ENCODE results near the gene COA8. TPM values are rescaled to one million over a fixed set of nuclear protein-coding genes. Genes with fewer than 3 reads are reported as not detected.

The COA8 gene
- total RNA-seq, 1 experiment from 2014 or later: 62.3 TPM

- Histone ChIP-seq H3K27me3 (ENCODE audit: low read length) (no peaks in the 10 kb centered on the region), H3K9me3 (ENCODE audit: low read length) (no peaks in the 10 kb centered on the region), H4K20me1 (ENCODE audit: low read length) (peaks cover 8% of the 10 kb centered on the region; the same call in 1 of the 2 replicates), H3F3A (ENCODE audit: low read length, unreplicated experiment) (no peaks in the 10 kb centered on the region), H3K4me1 (ENCODE audit: insufficient read depth, low read length) (peaks cover 23% of the 10 kb centered on the region), H3K4me2 (ENCODE audit: low read length) (no peak overlapping the region), H2AFZ (ENCODE audit: low read length) (no peak overlapping the region), H3K9ac (ENCODE audit: low read length) (no peak overlapping the region), H3K79me2 (ENCODE audit: low read length) (peaks cover 23% of the 10 kb centered on the region), H3K36me3 (ENCODE audit: low read depth, low read length) (peaks cover 4% of the 10 kb centered on the region; the same call in 1 of the 2 replicates), H3K27ac (ENCODE audit: low read length) (no peak overlapping the region), H3K4me3 (ENCODE audit: low read length) (no peak overlapping the region), H3K9me2 (replicated peaks; ENCODE audit: low read length) (no peaks in the 10 kb centered on the region)
- TF ChIP-seq EZH2 (IDR thresholded peaks at IDR 0.05; ENCODE audit: low read length, unreplicated experiment): no peak
- TF ChIP-seq, protein P1, sequence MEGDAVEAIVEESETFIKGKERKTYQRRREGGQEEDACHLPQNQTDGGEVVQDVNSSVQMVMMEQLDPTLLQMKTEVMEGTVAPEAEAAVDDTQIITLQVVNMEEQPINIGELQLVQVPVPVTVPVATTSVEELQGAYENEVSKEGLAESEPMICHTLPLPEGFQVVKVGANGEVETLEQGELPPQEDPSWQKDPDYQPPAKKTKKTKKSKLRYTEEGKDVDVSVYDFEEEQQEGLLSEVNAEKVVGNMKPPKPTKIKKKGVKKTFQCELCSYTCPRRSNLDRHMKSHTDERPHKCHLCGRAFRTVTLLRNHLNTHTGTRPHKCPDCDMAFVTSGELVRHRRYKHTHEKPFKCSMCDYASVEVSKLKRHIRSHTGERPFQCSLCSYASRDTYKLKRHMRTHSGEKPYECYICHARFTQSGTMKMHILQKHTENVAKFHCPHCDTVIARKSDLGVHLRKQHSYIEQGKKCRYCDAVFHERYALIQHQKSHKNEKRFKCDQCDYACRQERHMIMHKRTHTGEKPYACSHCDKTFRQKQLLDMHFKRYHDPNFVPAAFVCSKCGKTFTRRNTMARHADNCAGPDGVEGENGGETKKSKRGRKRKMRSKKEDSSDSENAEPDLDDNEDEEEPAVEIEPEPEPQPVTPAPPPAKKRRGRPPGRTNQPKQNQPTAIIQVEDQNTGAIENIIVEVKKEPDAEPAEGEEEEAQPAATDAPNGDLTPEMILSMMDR (conservative IDR thresholded peaks at IDR 0.05; ENCODE audit: low read depth, low read length): no peak
- no peak for TF ChIP-seq EZH2phosphoT487 (IDR thresholded peaks at IDR 0.05; ENCODE audit: borderline replicate concordance, low read length)
- intact Hi-C loops (cut with micrococcal nuclease): no loop called here
- CTCF ChIA-PET: no interaction called here
- ATAC-seq (no peak), DNase-seq (no peak)
- POLR2A ChIA-PET (ENCODE audit: unreplicated experiment): no interaction called here
- TSS peak; percentile 6 for BruUV-seq (replicated peaks)
Measured at GRCh38 chr14:103535081-103535890, 27.5 kb upstream of the COA8 start.

DNA sequence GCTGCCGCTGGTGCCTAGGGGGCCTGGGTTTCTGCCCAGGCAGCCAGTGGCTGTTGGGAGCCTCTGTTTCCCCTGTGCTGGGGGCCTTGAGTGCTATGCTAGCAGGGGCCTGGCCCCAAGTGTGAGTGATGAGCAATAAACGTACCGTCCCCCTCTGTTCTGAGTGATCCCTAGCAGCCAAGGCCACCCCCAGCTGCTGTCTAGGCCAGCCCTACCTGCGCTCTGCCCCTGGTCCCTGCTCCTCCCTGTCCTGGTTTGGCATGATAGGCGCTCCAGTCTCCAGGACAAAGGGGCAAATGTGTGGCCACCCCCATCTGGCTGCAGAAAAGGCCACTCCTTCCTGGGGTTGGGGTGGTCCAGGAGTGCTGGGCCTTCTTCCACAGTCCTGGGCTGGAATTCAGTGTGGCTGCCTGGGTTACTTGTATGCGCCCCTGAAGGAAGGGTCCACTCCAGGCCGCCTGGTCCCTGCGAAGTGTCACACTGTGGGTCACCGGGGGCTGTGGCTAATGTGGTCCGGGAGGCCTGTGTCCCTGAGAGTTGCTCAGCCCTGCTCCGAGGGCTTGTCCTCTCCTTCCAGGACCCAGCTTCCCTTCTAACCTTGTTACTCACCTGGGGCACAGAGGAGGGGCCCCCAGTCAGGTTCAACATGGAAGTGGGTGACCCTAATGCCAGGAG is 26.7 kb upstream of the COA8 start:
- no peaks in the 10 kb centered on the region for H3K27me3 ChIP-seq (ENCODE audit: low read length)
- H3K4me1 ChIP-seq (ENCODE audit: insufficient read depth, low read length): peaks cover 24% of the 10 kb centered on the region
- H3K36me3 ChIP-seq (ENCODE audit: low read depth, low read length): no peaks in the 10 kb centered on the region; the same call in 1 of the 2 replicates
- CTCF ChIA-PET: no interaction called here
- H3K9me3 ChIP-seq (ENCODE audit: low read length): no peaks in the 10 kb centered on the region
- TF ChIP-seq EZH2 (IDR thresholded peaks at IDR 0.05; ENCODE audit: low read length, unreplicated experiment) (no peak), EZH2phosphoT487 (IDR thresholded peaks at IDR 0.05; ENCODE audit: borderline replicate concordance, low read length) (no peak)
- H2AFZ ChIP-seq (ENCODE audit: low read length): no peak overlapping the region
- H3K4me2 ChIP-seq (ENCODE audit: low read length): no peak overlapping the region
- peaks cover 15% of the 10 kb centered on the region for H3K79me2 ChIP-seq (ENCODE audit: low read length)
- no peaks in the 10 kb centered on the region for H3F3A ChIP-seq (ENCODE audit: low read length, unreplicated experiment)
- H4K20me1 ChIP-seq (ENCODE audit: low read length): peaks cover 7% of the 10 kb centered on the region; the same call in 1 of the 2 replicates
- intact Hi-C loops (cut with micrococcal nuclease): no loop called here
- no peak overlapping the region for H3K4me3 ChIP-seq (ENCODE audit: low read length)
- POLR2A ChIA-PET (ENCODE audit: unreplicated experiment): no interaction called here
- no peak overlapping the region for H3K9ac ChIP-seq (ENCODE audit: low read length)
- no peak overlapping the region for H3K27ac ChIP-seq (ENCODE audit: low read length)
- H3K9me2 ChIP-seq (replicated peaks; ENCODE audit: low read length): no peaks in the 10 kb centered on the region
- ATAC-seq: no peak
- DNase-seq: no peak
- BruUV-seq (replicated peaks): no TSS peak

GRCh38 chr14:103536693-103537092 is 26.1 kb upstream of the COA8 start:
- Histone ChIP-seq H4K20me1 (ENCODE audit: low read length) (peaks cover under 1% of the 10 kb centered on the region; the same call in 1 of the 2 replicates), H3K4me2 (ENCODE audit: low read length) (no peak overlapping the region), H3K9me3 (ENCODE audit: low read length) (no peaks in the 10 kb centered on the region), H2AFZ (ENCODE audit: low read length) (no peak overlapping the region), H3K27ac (ENCODE audit: low read length) (no peak overlapping the region), H3K4me3 (ENCODE audit: low read length) (no peak overlapping the region), H3K36me3 (ENCODE audit: low read depth, low read length) (no peaks in the 10 kb centered on the region; the same call in 1 of the 2 replicates), H3F3A (ENCODE audit: low read length, unreplicated experiment) (no peaks in the 10 kb centered on the region), H3K27me3 (ENCODE audit: low read length) (no peaks in the 10 kb centered on the region), H3K79me2 (ENCODE audit: low read length) (peaks cover 9% of the 10 kb centered on the region), H3K9me2 (replicated peaks; ENCODE audit: low read length) (no peaks in the 10 kb centered on the region), H3K4me1 (ENCODE audit: insufficient read depth, low read length) (peaks cover 30% of the 10 kb centered on the region), H3K9ac (ENCODE audit: low read length) (no peak overlapping the region)
- ChIA-PET CTCF (no interaction called here), POLR2A (ENCODE audit: unreplicated experiment) (no interaction called here)
- DNase-seq (no peak), ATAC-seq (no peak)
- BruUV-seq (replicated peaks): no TSS peak
- TF ChIP-seq, protein P1 (conservative IDR thresholded peaks at IDR 0.05; ENCODE audit: low read depth, low read length): no peak
- intact Hi-C loops (cut with micrococcal nuclease): no loop called here

Data from PC-3 (cell line).